GM23338 (cell line): ENCODE results near the gene IRGC. TPM values are rescaled to one million over a fixed set of nuclear protein-coding genes. Genes with fewer than 3 reads are reported as not detected.

Experiments
- ATAC-seq: fragments of 200-7000 bp; cut with Tn5 transposase; 3 replicates; pipeline ENCODE4 v1.9.1; 2020
- DNase-seq: peaks from one replicate; pipeline ENCODE4 v3.0.0-alpha.2; 2015; ENCODE audit warnings: low spot score
- H2AFZ ChIP-seq: fragments of 200-600 bp; sonication (generic); 2 replicates; pipeline ENCODE4 v1.8.0; 2016; ENCODE audit warnings: antibody characterized with exemption, mild to moderate bottlenecking, moderate library complexity
- H3F3A ChIP-seq: fragments of 200-600 bp; sonication (generic); replicated peaks from 2 replicates; pipeline ENCODE4 v1.8.0; 2017; ENCODE audit warnings: antibody characterized with exemption, mixed run types, low read depth
- H3K27ac ChIP-seq: fragments of 200-600 bp; sonication (generic); 2 replicates; pipeline ENCODE4 v1.6.1; 2016; ENCODE audit warnings: low read depth
- H3K27me3 ChIP-seq: fragments of 200-600 bp; sonication (generic); 2 replicates; pipeline ENCODE4 v1.8.0; 2016; ENCODE audit warnings: mild to moderate bottlenecking, mixed run types, moderate library complexity; ENCODE audit not compliant: insufficient read depth
- H3K36me3 ChIP-seq: fragments of 200-600 bp; sonication (generic); 2 replicates; pipeline ENCODE4 v1.8.0; 2016; ENCODE audit warnings: mild to moderate bottlenecking; ENCODE audit not compliant: insufficient read depth
- H3K4me1 ChIP-seq: fragments of 200-600 bp; sonication (generic); 2 replicates; pipeline ENCODE4 v1.8.0; 2016; ENCODE audit warnings: mild to moderate bottlenecking, moderate library complexity; ENCODE audit not compliant: insufficient read depth
- H3K4me2 ChIP-seq: fragments of 200-600 bp; sonication (generic); 2 replicates; pipeline ENCODE4 v1.7.1; 2017; ENCODE audit warnings: mixed run types
- H3K4me3 ChIP-seq: fragments of 200-600 bp; sonication (generic); 2 replicates; pipeline ENCODE4 v1.6.1; 2016; ENCODE audit warnings: mixed run types
- H3K79me2 ChIP-seq: fragments of 200-600 bp; sonication (generic); replicated peaks from 2 replicates; pipeline ENCODE4 v1.8.0; 2017; ENCODE audit warnings: mild to moderate bottlenecking; ENCODE audit not compliant: insufficient read depth
- H3K9me2 ChIP-seq: fragments of 200-600 bp; sonication (generic); 2 replicates; pipeline ENCODE4 v1.8.0; 2017; ENCODE audit not compliant: insufficient read depth
- H4K20me1 ChIP-seq: fragments of 200-600 bp; sonication (generic); replicated peaks from 2 replicates; pipeline ENCODE4 v1.8.0; 2017; ENCODE audit warnings: mild to moderate bottlenecking; ENCODE audit not compliant: insufficient read depth
- H3K27ac Mint-ChIP-seq: 2 replicates; pipeline ENCODE4 v1.8.0; 2020; ENCODE audit warnings: inconsistent platforms, mild to moderate bottlenecking, moderate library complexity, mixed read lengths
- H3K27me3 Mint-ChIP-seq: 3 replicates; pipeline ENCODE4 v1.8.0; 2022; ENCODE audit warnings: low read depth, mild to moderate bottlenecking, moderate library complexity, mixed read lengths, inconsistent platforms; ENCODE audit not compliant: insufficient read depth, poor library complexity
- H3K36me3 Mint-ChIP-seq: 3 replicates; pipeline ENCODE4 v1.8.0; 2021; ENCODE audit warnings: low read depth, mild to moderate bottlenecking, inconsistent platforms, moderate library complexity, mixed read lengths
- H3K4me1 Mint-ChIP-seq: 3 replicates; pipeline ENCODE4 v1.8.0; 2020; ENCODE audit warnings: mild to moderate bottlenecking, inconsistent platforms, mixed read lengths
- H3K4me3 Mint-ChIP-seq: 3 replicates; pipeline ENCODE4 v1.8.0; 2021; ENCODE audit warnings: moderate library complexity, mild to moderate bottlenecking, inconsistent platforms, mixed read lengths
- H3K9me3 Mint-ChIP-seq: 3 replicates; pipeline ENCODE4 v1.8.0; 2020; ENCODE audit warnings: moderate library complexity, mild to moderate bottlenecking, inconsistent platforms, mixed read lengths
- CREB1 ChIP-seq: fragments of 250-450 bp; sonication (Bioruptor Pico); IDR thresholded peaks from 2 replicates; pipeline ENCODE4 v1.5.0; 2020; ENCODE audit warnings: low read depth, mild to moderate bottlenecking, moderate library complexity
- EZH2 ChIP-seq: fragments of 200-600 bp; sonication (generic); IDR thresholded peaks from one replicate; pipeline ENCODE4 v1.8.0; 2017; ENCODE audit warnings: antibody characterized with exemption, mild to moderate bottlenecking, low read depth; ENCODE audit not compliant: unreplicated experiment
- EZH2phosphoT487 ChIP-seq: fragments of 200-600 bp; sonication (generic); IDR thresholded peaks from one replicate; pipeline ENCODE4 v1.8.1; 2018; ENCODE audit warnings: antibody characterized with exemption; ENCODE audit not compliant: unreplicated experiment
- JUNB ChIP-seq: IDR thresholded peaks from one replicate; pipeline ENCODE4 v1.6.1; 2016; ENCODE audit warnings: antibody characterized with exemption; ENCODE audit not compliant: unreplicated experiment
- NANOG ChIP-seq: IDR thresholded peaks from 2 replicates; pipeline ENCODE4 v1.6.1; 2016; ENCODE audit warnings: antibody characterized with exemption, borderline replicate concordance
- POLR2AphosphoS5 ChIP-seq: IDR thresholded peaks from 2 replicates; pipeline ENCODE4 v1.6.1; 2016; ENCODE audit warnings: antibody characterized with exemption, low read depth
- REST ChIP-seq: IDR thresholded peaks from one replicate; pipeline ENCODE4 v1.6.1; 2018; ENCODE audit warnings: antibody characterized with exemption; ENCODE audit not compliant: unreplicated experiment
- STAT1 ChIP-seq: IDR thresholded peaks from one replicate; pipeline ENCODE4 v1.6.1; 2016; ENCODE audit warnings: antibody characterized with exemption; ENCODE audit not compliant: unreplicated experiment
- ZNF114 ChIP-seq: fragments of 250-450 bp; sonication (Bioruptor Pico); IDR thresholded peaks from 2 replicates; pipeline ENCODE4 v1.5.0; 2020; ENCODE audit warnings: mild to moderate bottlenecking, moderate library complexity
- ZNF331 ChIP-seq: fragments of 250-450 bp; sonication (Bioruptor Pico); IDR thresholded peaks from 2 replicates; pipeline ENCODE4 v1.5.0; 2020; ENCODE audit warnings: low read depth, mild to moderate bottlenecking, moderate library complexity
- ZNF462 ChIP-seq: fragments of 250-450 bp; sonication (Bioruptor Pico); IDR thresholded peaks from 2 replicates; pipeline ENCODE4 v1.5.0; 2020; ENCODE audit warnings: mild to moderate bottlenecking, moderate library complexity
- polyA plus RNA-seq: library from polyadenylated mRNA; unstranded; fragments of >200 nt; fragmentation: Nextera tagmentation; extraction: Ambion mirVana; gene quantifications from 2 replicates; pipeline ENCODE4 v1.2.1, GENCODE V29; 2016
- total RNA-seq: library from RNA; depleted of rRNA; stranded (reverse); fragments of >200 nt; shearing (Covaris generic); gene quantifications from 2 replicates; pipeline ENCODE4 v1.2.3, GENCODE V29; 2014
- TF ChIP-seq, protein P1 (sequence below): IDR thresholded peaks from 2 replicates; pipeline ENCODE4 v1.6.1; 2016; ENCODE audit warnings: antibody characterized with exemption
- TF ChIP-seq, protein P2 (sequence below), 2 experiments: fragments of 200-600 bp in 1 of 2; sonication (generic) in 1 of 2; conservative IDR thresholded peaks; 2 replicates each; pipeline versions ENCODE4 v1.5.1 to v1.6.1; 2016 to 2017; ENCODE audit warnings: antibody characterized with exemption in 2 of 2, low read depth in 2 of 2, mild to moderate bottlenecking in 2 of 2, moderate library complexity in 1 of 2

IRGC gene
- total and polyA plus RNA-seq, 2 experiments from 2014 or later: not detected

GRCh38 chr19:43731846-43732245 lies 16.0 kb downstream of the IRGC start:
- no peaks in the 10 kb centered on the region for H3K9me3 Mint-ChIP-seq
- Histone ChIP-seq H3K4me1 (no peaks in the 10 kb centered on the region), H3K79me2 (no peaks in the 10 kb centered on the region), H3K9me2 (no peaks in the 10 kb centered on the region), H2AFZ (no peak overlapping the region), H3K36me3 (0 out of 2 replicates have a peak, but pooled peaks cover 4% of the 10 kb centered on the region), H3F3A (no peaks in the 10 kb centered on the region), H4K20me1 (no peaks in the 10 kb centered on the region; the same call in 1 of the 2 replicates), H3K27ac (no peak overlapping the region), H3K27me3 (no peaks in the 10 kb centered on the region), H3K4me3 (no peak overlapping the region), H3K4me2 (no peak overlapping the region)
- DNase-seq (no peak), ATAC-seq (no peak)
- no peaks in the 10 kb centered on the region; the same call in 2 of the 3 replicates for H3K4me1 Mint-ChIP-seq
- peaks cover 9% of the 10 kb centered on the region for H3K27me3 Mint-ChIP-seq
- H3K27ac Mint-ChIP-seq: no peak overlapping the region
- TF ChIP-seq ZNF462 (CRISPR knock-in tag) (no peak), EZH2 (no peak), POLR2AphosphoS5 (no peak), EZH2phosphoT487 (no peak), JUNB (no peak), STAT1 (no peak), NANOG (no peak), CREB1 (no peak), REST (no peak), ZNF114 (CRISPR knock-in tag) (no peak), ZNF331 (CRISPR knock-in tag) (no peak)
- TF ChIP-seq, protein P1, sequence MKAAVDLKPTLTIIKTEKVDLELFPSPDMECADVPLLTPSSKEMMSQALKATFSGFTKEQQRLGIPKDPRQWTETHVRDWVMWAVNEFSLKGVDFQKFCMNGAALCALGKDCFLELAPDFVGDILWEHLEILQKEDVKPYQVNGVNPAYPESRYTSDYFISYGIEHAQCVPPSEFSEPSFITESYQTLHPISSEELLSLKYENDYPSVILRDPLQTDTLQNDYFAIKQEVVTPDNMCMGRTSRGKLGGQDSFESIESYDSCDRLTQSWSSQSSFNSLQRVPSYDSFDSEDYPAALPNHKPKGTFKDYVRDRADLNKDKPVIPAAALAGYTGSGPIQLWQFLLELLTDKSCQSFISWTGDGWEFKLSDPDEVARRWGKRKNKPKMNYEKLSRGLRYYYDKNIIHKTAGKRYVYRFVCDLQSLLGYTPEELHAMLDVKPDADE: no peak
- TF ChIP-seq, protein P2, sequence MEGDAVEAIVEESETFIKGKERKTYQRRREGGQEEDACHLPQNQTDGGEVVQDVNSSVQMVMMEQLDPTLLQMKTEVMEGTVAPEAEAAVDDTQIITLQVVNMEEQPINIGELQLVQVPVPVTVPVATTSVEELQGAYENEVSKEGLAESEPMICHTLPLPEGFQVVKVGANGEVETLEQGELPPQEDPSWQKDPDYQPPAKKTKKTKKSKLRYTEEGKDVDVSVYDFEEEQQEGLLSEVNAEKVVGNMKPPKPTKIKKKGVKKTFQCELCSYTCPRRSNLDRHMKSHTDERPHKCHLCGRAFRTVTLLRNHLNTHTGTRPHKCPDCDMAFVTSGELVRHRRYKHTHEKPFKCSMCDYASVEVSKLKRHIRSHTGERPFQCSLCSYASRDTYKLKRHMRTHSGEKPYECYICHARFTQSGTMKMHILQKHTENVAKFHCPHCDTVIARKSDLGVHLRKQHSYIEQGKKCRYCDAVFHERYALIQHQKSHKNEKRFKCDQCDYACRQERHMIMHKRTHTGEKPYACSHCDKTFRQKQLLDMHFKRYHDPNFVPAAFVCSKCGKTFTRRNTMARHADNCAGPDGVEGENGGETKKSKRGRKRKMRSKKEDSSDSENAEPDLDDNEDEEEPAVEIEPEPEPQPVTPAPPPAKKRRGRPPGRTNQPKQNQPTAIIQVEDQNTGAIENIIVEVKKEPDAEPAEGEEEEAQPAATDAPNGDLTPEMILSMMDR (conservative IDR thresholded peaks at IDR 0.05; ENCODE audit: low read depth in 2 of 2): no peak
- H3K4me3 Mint-ChIP-seq: no peak overlapping the region
- H3K36me3 Mint-ChIP-seq: peaks cover 55% of the 10 kb centered on the region
